Activated CD4-positive, alpha-beta memory T cell treated with anti-CD3 and anti-CD28 coated beads, Interleukin-2, amount 10 ng/mL, durations not matched to agents 7 days and 5 days (primary cell): ENCODE measurements around the gene NOXA1. TPM values are rescaled to one million over a fixed set of nuclear protein-coding genes. Genes with fewer than 3 reads are reported as not detected.

Experiments
- CTCF ChIA-PET: fragments of 350-600 bp; sonication (Branson Sonifier 250); formaldehyde crosslinking; loops from one replicate; lab custom pipeline; 2021; ENCODE audit warnings: antibody characterized with exemption, inconsistent platforms; lab: Charles Lee
- POLR2A ChIA-PET: fragments of 350-600 bp; sonication (Branson Sonifier 250); formaldehyde crosslinking; loops from one replicate; lab custom pipeline; 2021; ENCODE audit warnings: antibody characterized with exemption; lab: Charles Lee
- DNase-seq: peaks from one replicate; pipeline ENCODE4 v3.0.0-alpha.2; 2020
- H3K27ac Mint-ChIP-seq: one replicate; pipeline ENCODE4 v1.8.0; 2021; ENCODE audit warnings: mild to moderate bottlenecking, mixed read lengths
- H3K27me3 Mint-ChIP-seq: one replicate; pipeline ENCODE4 v1.8.0; 2021; ENCODE audit warnings: mixed read lengths
- H3K36me3 Mint-ChIP-seq: one replicate; pipeline ENCODE4 v1.8.0; 2021; ENCODE audit warnings: low read depth, mixed read lengths
- H3K4me1 Mint-ChIP-seq: one replicate; pipeline ENCODE4 v1.8.0; 2021; ENCODE audit warnings: mixed read lengths
- H3K4me3 Mint-ChIP-seq: one replicate; pipeline ENCODE4 v1.8.0; 2021; ENCODE audit warnings: mild to moderate bottlenecking, mixed read lengths
- H3K9me3 Mint-ChIP-seq: one replicate; pipeline ENCODE4 v1.8.0; 2021; ENCODE audit warnings: mixed read lengths
- total RNA-seq, 2 experiments: library from RNA; stranded (reverse); gene quantifications; one replicate each; pipeline ENCODE4 v1.2.3, GENCODE V29; 2021

NOXA1 gene
- total RNA-seq, 2 experiments from 2014 or later = 0.50 to 0.73 TPM

DNA sequence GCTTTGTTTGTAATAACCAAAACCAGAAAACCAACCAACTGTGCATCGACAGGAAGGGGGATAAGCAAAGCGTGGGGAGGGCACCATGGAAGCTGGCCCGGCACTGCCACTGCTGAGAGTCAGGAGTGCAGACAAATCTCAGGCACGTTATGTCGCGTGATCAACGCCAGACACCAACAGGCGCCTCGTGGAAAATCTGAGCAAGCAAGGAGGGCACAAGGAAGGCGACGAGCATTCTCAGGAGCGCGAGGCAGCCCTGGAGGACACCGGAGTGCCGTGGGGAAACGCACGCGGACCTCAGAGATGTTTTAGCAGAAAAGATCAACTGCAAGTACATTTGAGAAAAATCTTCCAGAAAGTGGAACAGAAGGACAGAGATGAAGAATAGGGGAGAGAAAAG, 51.1 kb downstream of the NOXA1 start:
- Mint-ChIP-seq H3K27ac (no peak overlapping the region), H3K9me3 (peaks cover 24% of the 10 kb centered on the region), H3K4me3 (no peak overlapping the region), H3K36me3 (peaks cover 16% of the 10 kb centered on the region), H3K27me3 (peaks cover 9% of the 10 kb centered on the region), H3K4me1 (peaks cover 8% of the 10 kb centered on the region)
- no peak for DNase-seq
- CTCF ChIA-PET = no interaction called here
- POLR2A ChIA-PET = no interaction called here

DNA sequence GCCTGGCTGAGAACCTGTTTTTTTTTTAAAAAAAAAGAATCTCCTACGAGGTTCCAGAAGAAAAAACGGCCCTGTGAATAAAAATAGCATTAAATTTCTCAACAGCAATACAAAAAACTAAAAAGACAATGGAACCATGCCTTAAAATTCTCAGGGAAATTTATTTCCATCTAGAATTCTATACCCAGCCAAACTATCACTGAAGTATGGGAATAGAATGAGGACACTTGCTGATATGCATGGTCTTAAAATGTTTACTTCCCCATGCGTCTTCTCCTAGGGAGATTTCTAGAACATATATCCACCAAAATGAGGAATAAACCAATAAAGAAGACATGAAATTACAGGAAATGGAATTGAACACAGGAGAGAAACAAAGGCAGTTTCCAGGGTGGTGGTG, 52.5 kb downstream of the NOXA1 start:
- ChIA-PET POLR2A (no interaction called here), CTCF (no interaction called here)
- peaks cover 16% of the 10 kb centered on the region for H3K36me3 Mint-ChIP-seq
- H3K4me1 Mint-ChIP-seq = peaks cover 2% of the 10 kb centered on the region
- H3K27ac Mint-ChIP-seq = no peak overlapping the region
- no peak for DNase-seq
- no peak overlapping the region for H3K4me3 Mint-ChIP-seq
- H3K27me3 Mint-ChIP-seq = peaks cover 2% of the 10 kb centered on the region
- peaks cover 24% of the 10 kb centered on the region for H3K9me3 Mint-ChIP-seq

DNA sequence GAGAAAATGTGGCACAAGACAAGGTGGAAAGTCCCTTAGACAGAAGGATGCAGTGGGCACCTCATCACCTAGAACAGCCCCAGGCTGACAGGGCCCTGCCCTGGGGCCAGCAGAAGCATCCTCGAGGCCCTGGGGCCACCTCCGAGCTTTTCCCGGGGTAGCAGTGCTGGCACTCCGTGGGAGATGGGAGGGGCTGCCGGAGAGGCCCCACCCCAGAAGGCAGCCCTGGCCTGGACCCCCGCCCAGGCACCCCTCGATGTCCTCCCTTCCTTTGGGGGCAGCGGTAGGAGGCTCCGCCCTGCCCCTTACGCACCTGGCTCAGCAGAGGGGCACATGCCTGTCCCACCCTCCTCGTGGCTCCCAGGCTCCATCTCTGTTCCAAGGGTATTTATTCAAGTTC, 53.7 kb downstream of the NOXA1 start:
- H3K9me3 Mint-ChIP-seq = peaks cover 24% of the 10 kb centered on the region
- peaks cover 16% of the 10 kb centered on the region for H3K36me3 Mint-ChIP-seq
- peaks cover 3% of the 10 kb centered on the region for H3K4me1 Mint-ChIP-seq
- ChIA-PET POLR2A (no interaction called here), CTCF (no interaction called here)
- no peak for DNase-seq
- no peaks in the 10 kb centered on the region for H3K27me3 Mint-ChIP-seq
- no peak overlapping the region for H3K4me3 Mint-ChIP-seq
- no peak overlapping the region for H3K27ac Mint-ChIP-seq

DNA sequence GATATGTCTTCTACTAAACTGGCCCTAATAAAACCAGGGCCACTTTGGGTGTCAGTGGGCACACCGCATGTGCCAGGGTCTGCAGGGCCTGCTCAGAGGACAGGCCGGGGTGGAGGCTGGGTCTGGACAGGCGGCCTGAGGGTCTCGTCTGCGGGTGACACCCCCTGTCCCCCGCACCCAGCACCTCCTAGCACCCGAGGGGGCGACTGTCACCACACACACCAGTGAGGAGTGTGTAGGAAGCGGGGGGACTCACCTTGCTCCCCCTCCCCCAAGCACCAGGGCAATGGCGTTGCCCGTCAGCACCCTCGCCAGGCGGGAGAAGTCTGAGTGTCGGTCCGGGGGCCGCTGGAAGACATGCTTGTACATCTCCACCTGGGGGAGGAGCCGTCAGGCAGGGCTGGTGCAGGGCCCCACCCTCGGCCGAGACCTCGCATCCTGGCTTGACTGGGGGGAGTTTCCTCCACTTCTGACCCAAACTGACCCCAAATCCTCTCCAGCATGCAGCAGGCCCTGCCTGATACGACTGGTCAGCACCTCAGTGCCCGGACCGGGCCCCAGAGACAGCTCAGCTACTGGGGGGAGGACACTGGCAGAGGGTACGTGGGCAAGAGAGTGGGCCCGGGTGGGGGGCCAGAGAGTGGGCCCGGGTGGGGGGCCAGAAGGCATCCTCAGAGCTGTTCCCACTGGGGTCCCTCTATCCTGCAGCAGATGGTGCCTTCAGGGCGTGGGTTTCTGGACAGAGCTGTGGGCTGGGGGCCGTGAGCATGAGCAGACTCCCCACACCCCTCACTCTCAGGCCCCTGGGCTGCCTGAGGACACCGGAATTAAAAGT, 54.8 kb downstream of the NOXA1 start:
- H3K27me3 Mint-ChIP-seq = no peaks in the 10 kb centered on the region
- no peak overlapping the region for H3K4me3 Mint-ChIP-seq
- ChIA-PET POLR2A (no interaction called here), CTCF (no interaction called here)
- peaks cover 14% of the 10 kb centered on the region for H3K36me3 Mint-ChIP-seq
- H3K27ac Mint-ChIP-seq = no peak overlapping the region
- peaks cover 21% of the 10 kb centered on the region for H3K9me3 Mint-ChIP-seq
- DNase-seq = no peak
- peaks cover 5% of the 10 kb centered on the region for H3K4me1 Mint-ChIP-seq

DNA sequence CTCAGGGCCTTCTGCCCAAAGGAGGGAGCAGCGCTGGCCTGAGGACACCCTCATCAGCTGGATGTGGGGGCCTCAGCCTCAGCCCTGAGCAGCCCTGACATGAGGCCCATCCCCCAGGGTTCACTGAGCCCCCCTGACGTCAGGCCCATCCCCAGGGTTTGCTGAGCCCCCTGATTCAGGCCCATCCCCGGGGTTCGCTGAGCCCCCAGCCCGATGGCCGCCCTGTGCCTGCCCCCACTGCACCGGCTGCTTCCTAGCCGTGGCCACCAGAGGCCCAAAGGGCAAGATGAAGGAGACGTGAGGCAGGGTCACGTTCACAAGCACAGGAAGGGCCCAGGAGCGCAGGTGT, 55.4 kb downstream of the NOXA1 start:
- Mint-ChIP-seq H3K4me1 (peaks cover 5% of the 10 kb centered on the region), H3K9me3 (peaks cover 15% of the 10 kb centered on the region), H3K27me3 (no peaks in the 10 kb centered on the region), H3K36me3 (peaks cover 8% of the 10 kb centered on the region), H3K27ac (no peak overlapping the region), H3K4me3 (no peak overlapping the region)
- ChIA-PET CTCF (no interaction called here), POLR2A (no interaction called here)
- DNase-seq = no peak

DNA sequence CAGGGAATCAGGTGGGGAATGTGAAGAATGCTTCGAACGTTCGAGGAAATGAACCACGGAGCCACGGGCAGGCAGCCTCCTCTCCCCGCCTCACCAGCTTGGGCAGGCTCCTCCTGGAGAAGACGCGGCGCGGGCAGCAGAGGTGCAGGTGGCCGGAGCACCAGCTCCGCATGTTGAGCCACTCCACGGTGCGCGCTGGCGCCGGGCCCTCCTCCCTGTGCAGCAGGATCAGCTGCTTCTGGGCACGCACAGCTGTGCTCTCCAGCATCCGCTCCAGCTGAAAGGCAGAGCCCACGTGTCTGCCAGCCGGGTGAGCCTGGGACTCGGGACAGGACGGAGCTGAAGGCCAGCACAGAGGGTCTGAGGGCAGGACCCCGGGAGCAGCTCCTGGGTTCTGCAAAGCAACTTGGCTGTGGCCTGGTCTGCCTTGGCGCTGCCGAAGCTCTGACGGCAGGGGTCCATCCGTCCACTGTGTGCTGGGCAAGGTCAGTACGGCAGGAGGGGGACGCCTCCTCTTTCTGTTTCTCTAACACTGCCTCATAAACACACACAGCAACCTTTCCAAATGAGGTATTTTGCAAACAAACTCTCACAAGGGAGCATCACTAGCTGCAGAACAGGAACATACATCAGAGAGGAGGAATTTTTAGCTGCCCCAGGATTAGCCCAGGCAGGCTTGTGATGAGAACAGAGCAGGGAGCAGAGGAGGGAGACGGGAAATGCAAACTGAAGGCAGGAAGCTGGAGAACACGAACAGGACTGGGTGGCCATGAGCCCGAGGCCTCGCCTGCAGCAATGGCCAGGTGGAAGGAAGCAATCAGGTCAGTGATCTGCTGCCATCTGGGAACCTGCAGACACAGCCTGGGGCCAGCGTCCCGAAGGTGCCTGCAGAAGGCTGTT, 56.0 kb downstream of the NOXA1 start:
- CTCF ChIA-PET = no interaction called here
- DNase-seq = no peak
- POLR2A ChIA-PET = no interaction called here
- peaks cover 5% of the 10 kb centered on the region for H3K4me1 Mint-ChIP-seq
- peaks cover 6% of the 10 kb centered on the region for H3K36me3 Mint-ChIP-seq
- H3K27ac Mint-ChIP-seq = no peak overlapping the region
- peaks cover 11% of the 10 kb centered on the region for H3K9me3 Mint-ChIP-seq
- no peaks in the 10 kb centered on the region for H3K27me3 Mint-ChIP-seq
- H3K4me3 Mint-ChIP-seq = no peak overlapping the region

DNA sequence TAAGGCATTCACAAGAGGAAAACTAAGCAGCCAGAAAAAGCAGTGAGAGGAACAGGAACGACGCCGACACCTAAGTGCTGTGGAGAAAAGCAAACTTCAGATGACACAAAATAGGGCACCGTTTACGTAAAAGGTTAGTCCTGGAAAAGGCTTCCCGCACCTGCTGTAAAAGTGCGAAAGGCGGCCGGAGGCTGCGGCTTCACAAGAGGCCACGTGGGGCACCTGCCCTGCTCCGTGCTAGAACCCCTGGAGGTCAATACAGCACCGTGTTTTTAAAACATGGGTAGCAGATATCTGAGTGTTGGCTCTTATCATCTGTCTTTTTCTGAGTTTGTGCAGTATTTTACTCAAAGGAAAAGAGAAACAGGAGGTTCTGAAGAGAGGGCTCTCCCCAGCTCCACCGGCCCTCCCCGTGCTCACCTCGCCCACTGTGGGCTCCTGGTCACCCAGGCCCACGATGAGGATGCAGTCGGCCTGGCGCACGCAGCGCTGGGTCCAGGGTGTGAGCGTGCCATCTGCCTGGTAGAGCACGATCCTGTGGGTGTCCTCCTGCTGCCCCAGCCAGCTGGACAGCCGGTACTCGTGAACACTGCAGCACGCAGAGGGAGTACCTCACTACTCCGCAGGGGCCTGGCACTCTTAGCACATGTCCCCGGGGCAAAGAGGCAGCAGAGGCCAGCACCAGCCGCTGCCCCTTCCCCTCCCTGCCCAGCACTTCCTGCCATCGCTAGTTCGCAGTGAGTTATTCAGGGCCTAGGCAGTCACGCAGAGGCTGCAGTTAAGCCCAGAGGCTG, 56.9 kb downstream of the NOXA1 start:
- no peak overlapping the region for H3K27ac Mint-ChIP-seq
- peaks cover 3% of the 10 kb centered on the region for H3K36me3 Mint-ChIP-seq
- H3K9me3 Mint-ChIP-seq = peaks cover 9% of the 10 kb centered on the region
- H3K27me3 Mint-ChIP-seq = no peaks in the 10 kb centered on the region
- POLR2A ChIA-PET = no interaction called here
- no peak overlapping the region for H3K4me3 Mint-ChIP-seq
- H3K4me1 Mint-ChIP-seq = peaks cover 5% of the 10 kb centered on the region
- DNase-seq = no peak
- CTCF ChIA-PET = no interaction called here

DNA sequence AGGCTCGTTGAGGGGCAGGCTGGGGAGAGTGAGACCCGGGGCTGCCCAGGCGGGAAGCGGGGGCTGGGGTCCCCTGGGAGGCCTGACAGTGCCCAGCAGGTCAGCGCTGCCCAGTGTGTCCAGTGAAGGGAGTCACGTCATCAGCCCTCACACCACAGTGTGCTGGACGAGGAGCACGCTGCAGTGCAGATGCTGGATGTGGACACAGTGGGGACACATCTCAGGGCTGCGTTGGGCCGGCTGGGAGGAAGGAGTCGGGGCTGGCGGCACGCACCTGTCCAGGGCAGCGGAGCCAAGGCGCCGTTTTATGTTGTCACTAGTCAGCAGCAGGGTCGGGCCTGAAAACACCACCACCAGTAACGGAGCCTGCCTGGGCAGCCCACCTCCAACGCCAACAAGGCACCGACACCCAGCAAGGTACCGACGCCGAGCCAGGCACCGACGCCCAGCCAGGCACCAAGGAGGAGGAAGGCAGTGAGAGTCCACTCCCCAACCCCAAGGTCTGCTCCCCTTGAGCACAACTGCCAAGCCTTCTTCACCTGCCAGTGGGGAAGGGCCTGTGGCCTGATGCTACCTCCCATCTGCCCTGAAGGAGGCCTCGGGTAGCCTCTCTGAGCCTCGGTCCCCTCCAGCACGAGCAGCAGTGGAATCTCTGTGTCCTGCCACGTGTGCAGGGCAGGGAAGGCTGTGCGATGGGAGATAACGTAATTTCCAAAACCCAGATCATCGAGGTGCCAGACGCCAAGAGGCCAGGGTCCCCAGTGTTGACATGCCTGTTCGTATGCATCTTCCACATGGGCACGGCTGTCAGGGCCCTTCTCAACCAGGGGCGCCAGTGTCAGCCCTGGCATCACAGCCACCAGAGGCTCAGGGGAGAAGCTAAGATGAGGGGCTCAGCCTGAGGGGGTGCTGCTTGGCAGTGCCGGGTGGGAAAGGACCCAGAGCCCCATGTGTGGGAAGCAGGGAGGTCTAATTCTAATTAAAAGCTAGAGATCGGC, 57.8 kb downstream of the NOXA1 start:
- no peak overlapping the region for H3K4me3 Mint-ChIP-seq
- ChIA-PET POLR2A (no interaction called here), CTCF (interaction anchor here (0.7 kb wide), 1 partner anchor 58 kb away, joined by 3 read pairs; the partner anchor contains the start of genes EXD3 and NOXA1)
- H3K4me1 Mint-ChIP-seq = peaks cover 5% of the 10 kb centered on the region
- DNase-seq = no peak
- no peaks in the 10 kb centered on the region for H3K36me3 Mint-ChIP-seq
- no peaks in the 10 kb centered on the region for H3K27me3 Mint-ChIP-seq
- H3K27ac Mint-ChIP-seq = no peak overlapping the region
- H3K9me3 Mint-ChIP-seq = peaks cover 4% of the 10 kb centered on the region

DNA sequence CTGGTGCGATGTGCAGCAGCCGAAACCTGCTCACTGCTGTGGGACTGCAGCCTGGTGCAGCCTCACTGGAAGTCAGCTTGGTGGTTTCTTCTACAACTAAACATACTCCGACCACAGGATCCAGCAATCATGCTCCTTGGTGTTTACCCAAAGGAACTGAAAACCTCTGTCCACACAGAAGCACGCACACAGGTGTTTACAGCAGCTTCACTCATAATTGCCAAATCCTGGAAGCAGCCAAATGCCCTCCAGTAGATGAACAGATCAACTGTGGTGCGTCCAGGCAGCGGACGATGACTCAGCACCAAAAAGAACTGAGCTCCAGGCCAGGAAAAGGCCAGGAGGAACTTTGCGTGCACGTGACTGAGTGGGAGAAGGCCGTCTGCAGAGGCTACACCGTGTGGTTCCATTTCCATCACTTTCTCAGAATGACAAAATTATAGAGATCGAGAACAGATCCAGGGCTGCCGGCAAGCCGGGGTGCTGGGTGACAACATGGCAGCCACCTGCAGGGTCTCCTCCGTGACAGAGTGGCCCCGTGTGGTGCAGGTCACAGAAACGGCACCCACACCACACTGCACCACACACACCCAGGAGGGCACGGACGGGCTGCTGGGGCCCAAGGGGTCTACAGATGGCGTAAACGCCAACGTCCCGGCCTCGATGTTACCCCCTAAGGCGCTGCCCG, 59.0 kb downstream of the NOXA1 start:
- no peaks in the 10 kb centered on the region for H3K36me3 Mint-ChIP-seq
- no peaks in the 10 kb centered on the region for H3K9me3 Mint-ChIP-seq
- H3K4me1 Mint-ChIP-seq = peaks cover 5% of the 10 kb centered on the region
- no peak overlapping the region for H3K4me3 Mint-ChIP-seq
- ChIA-PET CTCF (interaction anchor here (0.7 kb wide), 1 partner anchor 59 kb away, joined by 3 read pairs; the partner anchor contains the start of genes EXD3 and NOXA1), POLR2A (no interaction called here)
- DNase-seq = no peak
- no peaks in the 10 kb centered on the region for H3K27me3 Mint-ChIP-seq
- H3K27ac Mint-ChIP-seq = no peak overlapping the region
